ENCODE data around the gene PRKN. TPM values are rescaled to one million over a fixed set of nuclear protein-coding genes. Genes with fewer than 3 reads are reported as not detected.

Gene PRKN
- total RNA-seq, 2 donors from 2014 or later: 3.3 to 4.8 TPM

GRCh38 chr6:162489101-162489976, 238.2 kb downstream of the PRKN start:
- Mint-ChIP-seq H3K4me3 (no peak overlapping the region), H3K27me3 (ENCODE audit: insufficient read depth) (no peaks in the 10 kb centered on the region), H3K27ac (no peak overlapping the region), H3K4me1 (no peaks in the 10 kb centered on the region), H3K9me3 (no peaks in the 10 kb centered on the region), H3K36me3 (ENCODE audit: low read depth) (no peaks in the 10 kb centered on the region)
- WGBS, 2 experiments (ENCODE audit: insufficient coverage in 1 of 2, insufficient read length in 1 of 2): 87 to 90% methylated on average over 3 to 5 of the region's 5 CpGs
- no peak for TF ChIP-seq CTCF (conservative IDR thresholded peaks at IDR 0.05)
- H3K27ac ChIP-seq (ENCODE audit: low read depth, low read length): no peak overlapping the region
- DNase-seq: no peak
- H3K9ac ChIP-seq (ENCODE audit: extremely low read depth, low read length, poor library complexity, severe bottlenecking): no peak overlapping the region
- no peaks in the 10 kb centered on the region for H3K36me3 ChIP-seq (ENCODE audit: control insufficient read depth, insufficient read depth, low read length)
- H3K4me3 ChIP-seq (ENCODE audit: low read length): no peak overlapping the region
- no peaks in the 10 kb centered on the region for H3K27me3 ChIP-seq (ENCODE audit: control insufficient read depth, insufficient read depth, low read length, poor library complexity, severe bottlenecking)
- no peaks in the 10 kb centered on the region for H3K4me1 ChIP-seq (ENCODE audit: control insufficient read depth, insufficient read depth, low read length)
- no peaks in the 10 kb centered on the region for H3K9me3 ChIP-seq (ENCODE audit: control insufficient read depth, low read length)

GRCh38 chr6:162488444-162488843, 239.1 kb downstream of the PRKN start:
- Mint-ChIP-seq H3K9me3 (no peaks in the 10 kb centered on the region), H3K4me3 (no peak overlapping the region), H3K36me3 (ENCODE audit: low read depth) (no peaks in the 10 kb centered on the region), H3K27me3 (ENCODE audit: insufficient read depth) (no peaks in the 10 kb centered on the region), H3K27ac (no peak overlapping the region), H3K4me1 (no peaks in the 10 kb centered on the region)
- Histone ChIP-seq H3K9me3 (ENCODE audit: control insufficient read depth, low read length) (no peaks in the 10 kb centered on the region), H3K9ac (ENCODE audit: extremely low read depth, low read length, poor library complexity, severe bottlenecking) (no peak overlapping the region), H3K4me1 (ENCODE audit: control insufficient read depth, insufficient read depth, low read length) (no peaks in the 10 kb centered on the region), H3K36me3 (ENCODE audit: control insufficient read depth, insufficient read depth, low read length) (no peaks in the 10 kb centered on the region), H3K4me3 (ENCODE audit: low read length) (no peak overlapping the region), H3K27me3 (ENCODE audit: control insufficient read depth, insufficient read depth, low read length, poor library complexity, severe bottlenecking) (no peaks in the 10 kb centered on the region), H3K27ac (ENCODE audit: low read depth, low read length) (no peak overlapping the region)
- WGBS, 2 experiments (ENCODE audit: insufficient coverage in 1 of 2, insufficient read length in 1 of 2): 94 to 98% methylated on average over 6 of the region's 6 CpGs
- no peak for DNase-seq
- TF ChIP-seq CTCF (conservative IDR thresholded peaks at IDR 0.05): no peak

- H3K27me3 Mint-ChIP-seq (ENCODE audit: insufficient read depth): no peaks in the 10 kb centered on the region
- Histone ChIP-seq H3K36me3 (ENCODE audit: control insufficient read depth, insufficient read depth, low read length) (no peaks in the 10 kb centered on the region), H3K4me1 (ENCODE audit: control insufficient read depth, insufficient read depth, low read length) (no peaks in the 10 kb centered on the region), H3K27me3 (ENCODE audit: control insufficient read depth, insufficient read depth, low read length, poor library complexity, severe bottlenecking) (no peaks in the 10 kb centered on the region), H3K4me3 (ENCODE audit: low read length) (no peak overlapping the region), H3K9ac (ENCODE audit: extremely low read depth, low read length, poor library complexity, severe bottlenecking) (no peak overlapping the region), H3K9me3 (ENCODE audit: control insufficient read depth, low read length) (no peaks in the 10 kb centered on the region), H3K27ac (ENCODE audit: low read depth, low read length) (no peak overlapping the region)
- TF ChIP-seq CTCF (conservative IDR thresholded peaks at IDR 0.05): no peak
- no peaks in the 10 kb centered on the region for H3K9me3 Mint-ChIP-seq
- no peaks in the 10 kb centered on the region for H3K36me3 Mint-ChIP-seq (ENCODE audit: low read depth)
- H3K27ac Mint-ChIP-seq: no peak overlapping the region
- no peak overlapping the region for H3K4me3 Mint-ChIP-seq
- 69 to 71% methylated on average over 2 of the region's 2 CpGs for WGBS, 2 experiments (ENCODE audit: insufficient coverage in 1 of 2, insufficient read length in 1 of 2)
- DNase-seq: no peak
- peaks cover 4% of the 10 kb centered on the region for H3K4me1 Mint-ChIP-seq
Observed at GRCh38 chr6:162485464-162485863, 242.1 kb downstream of the PRKN start.

All from endodermal cell (in vitro differentiated cells).